ENCODE results near the gene SRC.
"Not testable (repeated sequence)": the region's sequence is repeated elsewhere in the genome, so short reads cannot be mapped to it uniquely, and the experiment has no call there.

DNA sequence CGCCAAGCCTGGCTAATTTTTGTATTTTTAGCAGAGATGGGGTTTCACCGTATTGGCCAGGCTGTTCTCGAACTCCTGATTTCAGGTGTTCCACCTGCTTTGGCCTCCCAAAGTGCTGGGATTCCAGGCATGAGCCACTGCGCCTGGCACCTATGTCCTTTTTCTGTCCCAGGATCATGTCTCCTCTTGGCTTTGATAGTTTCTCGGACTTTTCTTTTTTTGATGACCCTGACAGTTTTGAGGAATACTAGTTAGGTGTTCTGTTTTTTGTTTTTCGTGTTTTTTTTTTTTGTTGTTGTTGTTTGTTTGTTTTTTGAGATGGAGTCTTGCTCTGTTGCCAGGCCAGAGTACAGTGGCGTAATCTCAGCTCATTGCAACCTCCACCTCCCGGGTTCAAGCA, 7.6 kb upstream of the SRC start:
- TF ChIP-seq, protein P1, sequence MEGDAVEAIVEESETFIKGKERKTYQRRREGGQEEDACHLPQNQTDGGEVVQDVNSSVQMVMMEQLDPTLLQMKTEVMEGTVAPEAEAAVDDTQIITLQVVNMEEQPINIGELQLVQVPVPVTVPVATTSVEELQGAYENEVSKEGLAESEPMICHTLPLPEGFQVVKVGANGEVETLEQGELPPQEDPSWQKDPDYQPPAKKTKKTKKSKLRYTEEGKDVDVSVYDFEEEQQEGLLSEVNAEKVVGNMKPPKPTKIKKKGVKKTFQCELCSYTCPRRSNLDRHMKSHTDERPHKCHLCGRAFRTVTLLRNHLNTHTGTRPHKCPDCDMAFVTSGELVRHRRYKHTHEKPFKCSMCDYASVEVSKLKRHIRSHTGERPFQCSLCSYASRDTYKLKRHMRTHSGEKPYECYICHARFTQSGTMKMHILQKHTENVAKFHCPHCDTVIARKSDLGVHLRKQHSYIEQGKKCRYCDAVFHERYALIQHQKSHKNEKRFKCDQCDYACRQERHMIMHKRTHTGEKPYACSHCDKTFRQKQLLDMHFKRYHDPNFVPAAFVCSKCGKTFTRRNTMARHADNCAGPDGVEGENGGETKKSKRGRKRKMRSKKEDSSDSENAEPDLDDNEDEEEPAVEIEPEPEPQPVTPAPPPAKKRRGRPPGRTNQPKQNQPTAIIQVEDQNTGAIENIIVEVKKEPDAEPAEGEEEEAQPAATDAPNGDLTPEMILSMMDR (IDR thresholded peaks at IDR 0.05) = not testable (repeated sequence)
- TF ChIP-seq POLR2A (IDR thresholded peaks at IDR 0.05) = not testable (repeated sequence)

Measured in body of pancreas (tissue), 4 donors.